Measurements from ENCODE around the gene BTBD6. TPM values are rescaled to one million over a fixed set of nuclear protein-coding genes. Genes with fewer than 3 reads are reported as not detected.
"Not testable (repeated sequence)": the region's sequence is repeated elsewhere in the genome, so short reads cannot be mapped to it uniquely, and the experiment has no call there.

The BTBD6 gene
- total RNA-seq, 1 donor from 2014 or later = 48.8 TPM

- intact Hi-C loops (cut with DNase I) = loop anchor here (10.0 kb wide), 1 partner anchor 50 kb away; no protein-coding TSS in a partner anchor
- ATAC-seq (peak; percentile 77), DNase-seq (ENCODE audit: missing footprints) (no peak)
Observed at GRCh38 chr14:105255021-105255507, 6.7 kb downstream of the BTBD6 start.

DNA sequence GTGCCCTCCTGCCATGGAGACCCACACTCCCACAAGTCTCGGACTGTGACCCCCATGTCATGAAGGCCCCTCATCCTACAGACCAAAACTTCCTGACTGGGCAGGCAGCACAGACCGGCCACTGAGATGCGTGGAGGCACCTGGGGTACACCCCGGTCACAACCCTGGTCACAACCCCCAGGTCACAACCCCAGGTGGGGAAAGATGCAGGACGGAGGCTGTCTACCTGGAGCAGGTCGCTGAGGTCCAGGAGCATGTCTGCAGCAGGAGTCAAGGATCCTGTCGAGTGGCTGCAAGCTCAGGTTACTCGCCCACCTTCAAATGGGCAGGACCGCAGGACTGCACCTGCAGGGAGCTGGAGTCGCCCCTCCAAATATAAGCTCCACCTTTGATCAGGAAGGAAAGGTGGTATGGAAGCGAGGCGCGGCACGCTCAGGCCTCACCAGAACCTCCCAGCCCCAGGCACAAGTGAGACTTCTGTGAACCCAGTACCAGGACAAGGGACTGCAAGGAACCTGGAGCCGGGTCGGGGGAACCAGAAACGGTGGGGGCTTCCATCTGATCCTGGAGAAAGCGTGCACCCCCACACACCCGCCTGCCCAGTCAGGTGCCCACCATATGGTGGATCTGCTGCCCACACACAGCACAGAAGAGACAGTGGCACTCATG is 8.1 kb downstream of the BTBD6 start:
- intact Hi-C loops (cut with DNase I) = loop anchor here (10.0 kb wide), 1 partner anchor 52 kb away; no protein-coding TSS in a partner anchor
- no peak for DNase-seq (ENCODE audit: missing footprints)
- ATAC-seq = no peak

DNA sequence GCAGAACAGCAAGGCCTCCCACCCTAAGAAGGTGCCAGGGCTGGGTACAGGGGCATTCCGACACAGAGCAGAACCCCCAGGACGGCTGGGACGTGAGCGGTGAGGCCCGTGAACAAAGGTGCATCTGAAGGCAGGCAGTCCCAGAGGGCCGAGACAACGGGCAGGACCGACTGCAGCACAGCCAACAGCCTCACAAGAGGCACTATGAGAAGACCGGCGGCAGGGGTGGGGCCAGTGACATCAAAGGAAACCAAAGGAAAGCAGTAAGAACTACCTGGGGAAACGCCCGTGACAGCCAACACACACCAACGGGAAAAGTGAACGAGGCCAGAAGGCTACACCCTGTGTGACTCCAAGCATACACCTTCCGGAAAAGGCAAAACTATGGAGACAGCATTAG is 9.1 kb downstream of the BTBD6 start:
- no peak for DNase-seq (ENCODE audit: missing footprints)
- intact Hi-C loops (cut with DNase I) = loop anchor here (10.0 kb wide), 1 partner anchor 53 kb away; no protein-coding TSS in a partner anchor
- no peak for ATAC-seq

DNA sequence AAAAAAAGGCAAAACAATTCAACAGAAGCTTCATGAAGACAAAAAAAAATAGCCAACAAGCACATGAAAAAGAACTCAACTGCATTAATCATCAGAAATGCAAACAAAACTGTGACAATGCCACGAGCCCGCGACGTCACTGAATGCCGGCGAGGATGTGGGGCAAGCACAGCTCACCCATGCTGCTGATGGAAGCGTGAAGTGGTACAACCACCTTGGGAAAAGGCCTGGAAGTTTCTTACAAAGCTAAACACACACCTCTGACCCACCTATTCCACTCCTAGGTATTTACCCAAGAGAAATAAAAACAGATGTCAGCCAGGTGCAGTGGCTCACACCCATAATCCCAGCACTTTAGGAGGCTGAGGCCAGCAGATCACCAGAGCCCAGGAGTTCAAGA is 10.5 kb downstream of the BTBD6 start:
- ATAC-seq = no peak
- no peak for DNase-seq (ENCODE audit: missing footprints)
- intact Hi-C loops (cut with DNase I) = loop anchor here (10.0 kb wide), 1 partner anchor 54 kb away; no protein-coding TSS in a partner anchor

DNA sequence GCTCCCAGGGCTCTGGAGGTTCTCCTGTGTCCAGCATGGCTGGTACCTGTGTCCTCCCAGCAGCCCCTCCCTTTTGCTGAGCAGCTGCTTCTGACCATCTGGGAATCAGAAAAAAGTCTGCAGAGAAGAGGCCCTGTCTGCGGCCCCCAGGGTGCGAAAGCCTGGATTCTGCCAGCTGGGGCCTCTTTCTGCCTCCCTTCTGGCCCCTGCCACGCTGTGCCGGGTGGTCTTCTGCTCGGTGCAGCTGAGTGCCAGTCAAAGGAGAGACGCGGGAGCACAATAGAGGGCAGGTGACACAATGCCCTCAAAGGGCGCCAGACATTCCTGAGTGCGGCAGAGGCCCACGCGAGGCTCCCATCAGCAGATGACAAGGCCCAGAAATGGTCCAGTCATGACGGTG is 12.6 kb downstream of the BTBD6 start:
- intact Hi-C loops (cut with DNase I) = no loop called here
- DNase-seq (ENCODE audit: missing footprints) (no peak), ATAC-seq (no peak)

DNA sequence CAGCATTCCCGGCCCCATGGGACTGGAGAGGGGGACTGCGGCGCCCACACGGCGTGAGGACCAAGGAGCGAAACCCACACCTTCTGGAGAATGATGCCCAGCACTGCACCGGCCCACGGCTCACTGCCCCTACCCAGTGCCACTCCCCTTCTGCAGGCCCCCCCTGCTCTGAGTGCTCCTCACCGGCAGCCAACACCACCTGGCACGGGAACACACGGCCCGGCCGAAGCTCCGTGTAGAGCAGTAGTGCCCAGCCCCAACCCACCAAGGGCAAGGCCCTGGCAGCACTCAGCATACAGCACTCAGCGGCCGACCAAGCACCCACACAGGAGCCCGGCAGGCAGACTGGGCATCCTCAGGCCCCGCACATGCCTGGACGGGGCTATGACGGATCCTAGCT is 13.4 kb downstream of the BTBD6 start:
- DNase-seq (ENCODE audit: missing footprints) (no peak), ATAC-seq (peak; percentile 88)
- intact Hi-C loops (cut with DNase I) = no loop called here

- ATAC-seq (peak; percentile 53), DNase-seq (ENCODE audit: missing footprints) (no peak)
- intact Hi-C loops (cut with DNase I) = no loop called here
Observed at GRCh38 chr14:105267820-105268548, 19.7 kb downstream of the BTBD6 start.

DNA sequence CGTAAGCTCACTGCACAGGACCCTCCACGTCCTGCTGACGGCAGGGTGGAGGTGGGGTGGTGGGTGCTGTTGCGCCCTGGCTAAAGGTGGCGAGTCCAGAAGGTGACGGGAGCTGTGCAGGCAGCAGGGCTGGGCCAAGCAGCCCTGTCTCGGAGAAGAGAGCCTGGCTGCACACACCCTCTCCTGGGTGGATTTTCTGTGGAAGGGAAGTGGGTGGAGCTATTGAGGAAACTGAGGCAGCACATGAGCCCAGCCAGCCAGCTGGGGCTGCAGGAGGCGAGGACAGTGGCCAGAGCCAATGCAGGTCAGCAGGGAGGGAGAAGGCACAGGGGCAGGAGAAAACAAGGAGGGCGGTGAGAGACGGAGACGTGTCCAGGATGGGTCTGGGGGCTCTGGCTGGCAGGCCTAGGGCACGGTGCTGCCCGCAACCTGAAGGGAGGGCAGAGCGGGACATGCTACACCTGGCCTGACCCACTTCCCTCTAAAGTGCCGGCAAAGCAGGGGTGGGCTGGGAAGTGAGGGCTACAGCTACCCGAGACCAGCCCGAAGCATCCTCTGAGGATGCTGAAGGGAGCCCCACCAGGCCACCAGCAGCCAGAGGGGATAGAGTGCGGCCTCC is 20.5 kb downstream of the BTBD6 start:
- DNase-seq (ENCODE audit: missing footprints) = no peak
- no peak for ATAC-seq
- intact Hi-C loops (cut with DNase I) = no loop called here

DNA sequence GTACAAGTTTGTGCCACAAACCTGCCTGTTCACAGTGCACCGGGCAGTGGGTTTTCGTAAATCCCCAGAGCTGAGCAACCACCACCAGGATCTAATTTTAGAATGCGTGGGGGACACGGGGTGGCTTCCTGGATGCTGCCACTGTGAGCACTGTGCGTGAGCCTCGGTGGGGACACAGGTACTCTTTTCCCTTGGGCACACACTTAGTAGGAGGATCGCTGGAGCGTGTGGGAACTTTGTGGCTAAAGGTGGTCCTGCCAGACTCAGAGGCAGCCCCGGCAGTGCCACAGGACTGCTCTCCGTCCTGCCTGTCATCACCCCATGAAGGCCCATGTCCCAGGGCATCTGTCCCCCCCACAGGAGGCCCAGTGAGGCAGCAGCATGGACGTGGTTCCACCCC is 21.1 kb downstream of the BTBD6 start:
- intact Hi-C loops (cut with DNase I) = no loop called here
- DNase-seq (ENCODE audit: missing footprints) (peak; percentile 67), ATAC-seq (no peak)

GRCh38 chr14:105271224-105271890 is 23.0 kb downstream of the BTBD6 start:
- peak; percentile 69 for DNase-seq (ENCODE audit: missing footprints)
- intact Hi-C loops (cut with DNase I) = no loop called here
- no peak for ATAC-seq

GRCh38 chr14:105272623-105273022 is 24.3 kb downstream of the BTBD6 start:
- no peak for ATAC-seq
- intact Hi-C loops (cut with DNase I) = no loop called here
- DNase-seq (ENCODE audit: missing footprints) = peak; percentile 37

DNA sequence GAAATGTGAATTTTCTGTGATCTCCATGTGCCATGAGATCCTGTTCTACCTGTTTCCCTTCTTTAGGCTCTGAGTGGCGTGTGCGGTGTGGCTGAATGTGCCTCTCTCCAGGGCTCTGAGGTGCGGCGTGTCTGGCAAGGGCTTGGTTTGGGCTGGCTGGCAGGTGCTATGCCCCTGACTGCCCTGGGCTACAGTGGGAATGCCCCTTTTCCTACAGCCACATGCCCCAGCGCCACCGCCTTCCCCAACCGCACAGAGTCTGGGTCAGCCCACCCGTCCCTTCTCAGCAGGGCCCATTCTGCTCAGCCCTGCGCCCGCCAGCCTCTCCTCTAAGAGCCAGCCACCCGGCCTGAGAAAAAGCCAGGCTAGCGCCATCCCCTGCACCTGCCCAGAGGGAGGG is 24.7 kb downstream of the BTBD6 start:
- DNase-seq (ENCODE audit: missing footprints) (no peak), ATAC-seq (no peak)
- intact Hi-C loops (cut with DNase I) = no loop called here

GRCh38 chr14:105274637-105275036 is 26.3 kb downstream of the BTBD6 start:
- intact Hi-C loops (cut with DNase I) = no loop called here
- ATAC-seq (no peak), DNase-seq (ENCODE audit: missing footprints) (peak; percentile 30)

DNA sequence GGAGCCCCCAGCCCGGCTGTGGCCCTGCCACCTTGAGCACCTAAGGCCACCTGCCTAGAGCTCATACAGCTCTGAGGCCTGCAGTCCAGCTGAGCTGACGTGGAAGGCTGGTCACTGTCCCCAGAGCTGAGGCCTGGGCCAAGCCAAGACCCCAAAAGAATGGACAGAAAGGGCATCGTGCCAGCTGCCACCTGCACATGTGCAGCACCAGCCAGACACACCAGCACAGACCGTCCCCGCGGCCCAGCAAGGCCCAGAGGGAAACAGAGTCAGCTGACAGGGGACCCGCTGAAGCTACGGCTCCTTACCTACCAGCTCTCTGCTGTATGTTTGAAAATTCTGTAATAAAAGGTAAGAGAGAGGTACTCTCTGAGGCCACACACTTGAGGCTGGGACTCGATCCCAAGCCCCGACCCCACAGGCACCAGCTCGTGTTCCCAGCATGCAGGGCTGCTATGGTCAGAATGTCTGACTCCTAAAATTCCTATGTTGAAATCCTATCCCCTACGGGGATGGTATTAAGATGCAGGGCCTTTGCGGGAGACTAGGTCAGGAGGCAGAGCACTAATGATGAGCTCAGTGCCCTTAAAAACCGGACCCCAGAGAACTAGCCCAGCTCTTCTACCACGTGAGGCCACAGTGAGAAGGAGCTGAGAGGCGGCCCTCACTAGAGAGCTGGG is 27.1 kb downstream of the BTBD6 start:
- DNase-seq (ENCODE audit: missing footprints) (peak; percentile 65), ATAC-seq (peak; percentile 86)
- intact Hi-C loops (cut with DNase I) = no loop called here

GRCh38 chr14:105277448-105277847 is 29.1 kb downstream of the BTBD6 start:
- ATAC-seq; intact Hi-C loops (cut with DNase I); DNase-seq (ENCODE audit: missing footprints): not testable (repeated sequence)

GRCh38 chr14:105279642-105280361 is 31.5 kb downstream of the BTBD6 start:
- ATAC-seq (no peak), DNase-seq (ENCODE audit: missing footprints) (no peak)
- intact Hi-C loops (cut with DNase I) = no loop called here

- ATAC-seq (no peak), DNase-seq (ENCODE audit: missing footprints) (no peak)
- intact Hi-C loops (cut with DNase I) = no loop called here
Observed at GRCh38 chr14:105280525-105280924, 32.2 kb downstream of the BTBD6 start.

All from Right ventricle myocardium inferior (tissue), 1 donor.